Breast epithelium (tissue), 3 donors: Measurements from ENCODE around the gene SSH2.

Source experiments
- POLR2A ChIP-seq: fragments of 450-650 bp; IDR thresholded peaks from one replicate; pipeline ENCODE4 v1.6.1; 2016; ENCODE audit warnings: antibody characterized with exemption, mild to moderate bottlenecking, moderate library complexity
- POLR2AphosphoS5 ChIP-seq, 3 donors: sonication (generic); formaldehyde crosslinking; IDR thresholded peaks; one replicate each; pipeline ENCODE4 v1.6.1; 2017; ENCODE audit warnings: antibody characterized with exemption in 3 of 3
- TF ChIP-seq, protein P1 (sequence below), 3 donors: fragments of 450-650 bp; IDR thresholded peaks; one replicate each; pipeline ENCODE4 v1.5.1; 2016 to 2017; ENCODE audit warnings: antibody characterized with exemption in 3 of 3, mild to moderate bottlenecking in 3 of 3, moderate library complexity in 3 of 3

DNA sequence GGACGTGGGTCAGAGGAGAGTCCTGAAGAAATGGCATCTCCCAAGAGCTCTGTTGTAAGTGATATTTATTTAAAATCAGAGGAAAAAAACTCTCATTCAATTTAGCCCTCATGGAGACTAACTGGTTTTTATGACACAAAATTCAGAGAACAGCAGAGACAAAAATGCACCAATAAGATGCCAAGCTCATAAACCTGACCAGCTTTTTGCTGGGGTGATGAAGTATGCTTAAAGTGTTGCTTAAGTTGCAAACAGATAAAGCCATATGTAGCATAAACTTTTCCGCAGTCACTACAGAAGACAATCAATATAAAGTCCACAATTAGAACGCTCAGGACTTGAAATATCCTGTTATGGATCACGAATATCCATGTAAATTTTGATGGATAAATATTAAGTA lies 183.4 kb downstream of the SSH2 start:
- TF ChIP-seq, protein P1, sequence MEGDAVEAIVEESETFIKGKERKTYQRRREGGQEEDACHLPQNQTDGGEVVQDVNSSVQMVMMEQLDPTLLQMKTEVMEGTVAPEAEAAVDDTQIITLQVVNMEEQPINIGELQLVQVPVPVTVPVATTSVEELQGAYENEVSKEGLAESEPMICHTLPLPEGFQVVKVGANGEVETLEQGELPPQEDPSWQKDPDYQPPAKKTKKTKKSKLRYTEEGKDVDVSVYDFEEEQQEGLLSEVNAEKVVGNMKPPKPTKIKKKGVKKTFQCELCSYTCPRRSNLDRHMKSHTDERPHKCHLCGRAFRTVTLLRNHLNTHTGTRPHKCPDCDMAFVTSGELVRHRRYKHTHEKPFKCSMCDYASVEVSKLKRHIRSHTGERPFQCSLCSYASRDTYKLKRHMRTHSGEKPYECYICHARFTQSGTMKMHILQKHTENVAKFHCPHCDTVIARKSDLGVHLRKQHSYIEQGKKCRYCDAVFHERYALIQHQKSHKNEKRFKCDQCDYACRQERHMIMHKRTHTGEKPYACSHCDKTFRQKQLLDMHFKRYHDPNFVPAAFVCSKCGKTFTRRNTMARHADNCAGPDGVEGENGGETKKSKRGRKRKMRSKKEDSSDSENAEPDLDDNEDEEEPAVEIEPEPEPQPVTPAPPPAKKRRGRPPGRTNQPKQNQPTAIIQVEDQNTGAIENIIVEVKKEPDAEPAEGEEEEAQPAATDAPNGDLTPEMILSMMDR (IDR thresholded peaks at IDR 0.05), result no peak
- no peak for TF ChIP-seq POLR2A
- no peak for TF ChIP-seq POLR2AphosphoS5 (IDR thresholded peaks at IDR 0.05)
